Measurements from ENCODE around the gene OR2B2.

OR2B2 gene

DNA sequence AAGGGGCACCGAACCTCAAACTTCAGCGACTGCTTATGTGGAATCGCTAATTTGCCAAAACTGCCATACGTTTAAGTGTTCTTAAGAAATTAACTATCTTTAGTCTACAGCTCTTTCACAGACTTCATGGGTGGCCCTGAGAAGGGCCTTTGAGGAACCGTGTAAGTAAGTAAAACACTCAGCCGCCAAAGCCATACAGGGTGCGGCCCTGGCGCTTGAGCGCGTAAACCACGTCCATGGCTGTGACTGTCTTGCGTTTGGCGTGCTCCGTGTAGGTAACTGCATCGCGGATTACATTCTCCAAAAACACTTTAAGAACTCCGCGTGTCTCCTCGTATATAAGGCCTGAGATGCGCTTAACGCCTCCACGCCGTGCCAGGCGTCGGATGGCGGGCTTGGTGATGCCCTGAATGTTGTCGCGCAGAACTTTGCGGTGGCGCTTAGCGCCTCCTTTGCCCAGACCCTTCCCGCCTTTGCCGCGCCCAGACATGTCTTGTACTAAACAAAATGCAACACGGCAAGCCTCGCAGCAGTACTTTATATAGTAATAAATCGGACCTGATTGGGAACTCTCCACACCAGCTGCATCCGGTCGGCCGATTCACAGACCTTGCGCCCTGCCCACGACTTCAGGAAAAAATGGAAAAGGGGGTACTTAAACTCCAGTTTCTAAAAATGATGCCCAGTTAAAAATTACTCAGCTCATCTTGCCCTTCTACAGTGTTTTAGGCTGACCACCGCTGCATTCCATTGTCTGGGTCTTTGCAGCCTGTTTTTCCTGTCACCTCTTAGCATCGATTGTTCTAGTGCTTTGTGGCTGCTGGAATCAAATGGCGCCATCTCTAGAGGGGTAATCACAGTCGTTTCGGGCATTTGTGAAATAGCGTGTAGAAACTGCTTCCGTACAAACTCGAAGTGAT, 38.9 kb downstream of the OR2B2 start:
- H3K9ac ChIP-seq (ENCODE audit: low read depth, low read length) = peak overlapping the region; percentile 66
- H3K4me1 ChIP-seq (ENCODE audit: control insufficient read depth, insufficient read depth, low read length) = peaks cover 10% of the 10 kb centered on the region
- H3K9me3 ChIP-seq (ENCODE audit: control insufficient read depth, insufficient read depth, low read length) = no peaks in the 10 kb centered on the region
- H3K4me3 ChIP-seq (ENCODE audit: low read depth, low read length) = peak overlapping the region; percentile 81
- H3K36me3 ChIP-seq (ENCODE audit: control insufficient read depth, insufficient read depth, low read length) = no peaks in the 10 kb centered on the region
- H3K27me3 ChIP-seq (ENCODE audit: control insufficient read depth, insufficient read depth, low read length) = no peaks in the 10 kb centered on the region

DNA sequence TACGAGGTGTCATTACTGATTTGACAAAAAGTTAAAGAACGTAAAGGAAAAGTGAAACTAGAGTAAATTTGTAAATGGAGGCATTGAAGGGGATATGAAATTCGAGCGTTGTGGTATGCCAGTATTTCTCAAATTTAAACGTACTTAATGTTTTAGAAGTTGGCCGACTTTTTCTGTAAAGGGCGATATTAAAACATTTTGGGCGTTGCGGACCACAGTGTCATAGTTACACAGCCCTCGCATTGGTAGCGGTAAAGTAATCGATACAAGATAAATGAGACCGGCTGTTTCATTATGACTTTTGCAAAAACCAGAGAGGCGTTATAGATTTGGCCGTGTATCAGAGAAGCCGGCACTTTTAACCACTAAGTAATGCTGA, 39.6 kb downstream of the OR2B2 start:
- Histone ChIP-seq H3K9me3 (ENCODE audit: control insufficient read depth, insufficient read depth, low read length) (no peaks in the 10 kb centered on the region), H3K9ac (ENCODE audit: low read depth, low read length) (peak overlapping the region; percentile 66), H3K36me3 (ENCODE audit: control insufficient read depth, insufficient read depth, low read length) (no peaks in the 10 kb centered on the region), H3K4me3 (ENCODE audit: low read depth, low read length) (peak overlapping the region; percentile 81), H3K4me1 (ENCODE audit: control insufficient read depth, insufficient read depth, low read length) (peaks cover 16% of the 10 kb centered on the region), H3K27me3 (ENCODE audit: control insufficient read depth, insufficient read depth, low read length) (no peaks in the 10 kb centered on the region)

DNA sequence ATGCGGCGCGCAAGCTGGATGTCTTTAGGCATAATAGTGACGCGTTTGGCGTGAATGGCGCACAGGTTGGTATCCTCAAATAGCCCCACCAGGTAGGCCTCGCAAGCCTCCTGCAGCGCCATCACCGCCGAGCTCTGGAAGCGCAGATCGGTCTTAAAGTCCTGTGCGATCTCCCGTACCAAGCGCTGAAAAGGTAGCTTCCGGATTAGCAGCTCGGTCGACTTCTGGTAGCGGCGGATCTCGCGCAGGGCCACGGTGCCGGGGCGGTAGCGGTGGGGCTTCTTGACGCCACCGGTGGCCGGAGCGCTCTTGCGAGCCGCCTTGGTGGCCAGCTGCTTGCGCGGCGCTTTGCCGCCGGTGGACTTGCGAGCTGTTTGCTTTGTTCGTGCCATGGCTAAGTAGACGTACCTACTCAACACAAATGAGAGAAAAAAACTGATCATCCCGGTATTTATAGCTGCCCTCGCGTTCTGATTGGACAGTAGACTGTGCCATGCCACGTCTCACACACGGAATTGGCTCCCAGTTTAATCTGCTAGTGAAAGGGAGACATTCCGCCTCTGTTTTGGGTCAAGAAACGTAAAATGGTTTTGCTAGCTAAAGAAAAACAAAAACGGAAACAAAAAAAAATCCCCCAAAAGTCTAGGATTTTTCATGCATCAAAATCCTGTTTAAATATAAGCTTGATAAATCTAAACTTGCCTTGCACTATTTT, 40.1 kb downstream of the OR2B2 start:
- Histone ChIP-seq H3K4me1 (ENCODE audit: control insufficient read depth, insufficient read depth, low read length) (peaks cover 16% of the 10 kb centered on the region), H3K9ac (ENCODE audit: low read depth, low read length) (peak overlapping the region; percentile 90), H3K27me3 (ENCODE audit: control insufficient read depth, insufficient read depth, low read length) (no peaks in the 10 kb centered on the region), H3K9me3 (ENCODE audit: control insufficient read depth, insufficient read depth, low read length) (no peaks in the 10 kb centered on the region), H3K4me3 (ENCODE audit: low read depth, low read length) (peak overlapping the region; percentile 81), H3K36me3 (ENCODE audit: control insufficient read depth, insufficient read depth, low read length) (no peaks in the 10 kb centered on the region)

DNA sequence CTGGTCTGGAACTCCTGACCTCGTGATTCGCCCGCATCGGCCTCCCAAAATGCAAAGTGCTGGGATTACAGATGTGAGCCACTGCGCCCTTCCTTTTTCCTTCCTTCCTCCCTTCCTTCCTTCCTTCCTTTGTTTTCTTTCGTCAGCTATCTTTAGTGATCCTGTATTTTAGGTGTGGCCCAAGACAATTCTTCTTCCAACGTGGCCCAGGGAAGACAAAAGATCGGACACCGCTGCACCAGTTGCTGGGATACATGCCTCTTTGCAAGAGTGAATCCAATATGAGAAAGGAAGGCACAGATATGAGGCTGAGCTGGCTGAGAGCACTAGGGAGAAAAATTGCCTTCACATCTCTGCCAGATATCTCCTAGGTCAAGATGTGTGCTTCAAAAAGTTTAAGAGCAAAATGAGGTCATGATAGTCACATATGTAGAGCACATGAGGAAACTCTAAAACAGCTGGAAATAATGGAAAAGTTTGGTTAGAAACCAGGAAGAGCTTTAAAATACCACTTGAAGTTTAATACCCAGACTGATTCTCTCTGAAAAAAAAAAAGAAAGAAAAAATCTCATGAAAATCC, 41.8 kb downstream of the OR2B2 start:
- Histone ChIP-seq H3K36me3 (ENCODE audit: control insufficient read depth, insufficient read depth, low read length) (no peaks in the 10 kb centered on the region), H3K27me3 (ENCODE audit: control insufficient read depth, insufficient read depth, low read length) (no peaks in the 10 kb centered on the region), H3K9me3 (ENCODE audit: control insufficient read depth, insufficient read depth, low read length) (no peaks in the 10 kb centered on the region), H3K4me3 (ENCODE audit: low read depth, low read length) (no peak overlapping the region), H3K4me1 (ENCODE audit: control insufficient read depth, insufficient read depth, low read length) (peaks cover 16% of the 10 kb centered on the region), H3K9ac (ENCODE audit: low read depth, low read length) (peak overlapping the region; percentile 77)

DNA sequence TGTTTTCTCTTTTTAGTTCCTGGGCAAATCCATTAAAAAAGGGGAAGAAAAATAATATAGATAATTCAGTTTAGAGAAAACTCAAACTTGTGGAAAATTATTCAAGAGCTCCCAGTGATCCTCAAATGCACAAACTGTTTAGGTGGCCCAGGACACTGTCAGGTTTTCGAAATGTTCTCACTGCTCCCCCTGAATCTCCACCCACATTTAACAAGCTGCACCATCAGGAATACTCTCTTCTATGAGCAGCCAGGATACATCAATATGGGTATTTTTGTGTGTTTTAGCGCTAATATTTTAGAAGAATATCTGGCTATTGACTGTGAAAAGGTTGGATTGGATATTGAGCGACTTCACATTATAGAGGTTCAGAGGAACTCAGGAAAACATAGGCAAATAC, 43.9 kb downstream of the OR2B2 start:
- Histone ChIP-seq H3K4me1 (ENCODE audit: control insufficient read depth, insufficient read depth, low read length) (peaks cover 16% of the 10 kb centered on the region), H3K9ac (ENCODE audit: low read depth, low read length) (peak overlapping the region; percentile 99), H3K4me3 (ENCODE audit: low read depth, low read length) (no peak overlapping the region)

DNA sequence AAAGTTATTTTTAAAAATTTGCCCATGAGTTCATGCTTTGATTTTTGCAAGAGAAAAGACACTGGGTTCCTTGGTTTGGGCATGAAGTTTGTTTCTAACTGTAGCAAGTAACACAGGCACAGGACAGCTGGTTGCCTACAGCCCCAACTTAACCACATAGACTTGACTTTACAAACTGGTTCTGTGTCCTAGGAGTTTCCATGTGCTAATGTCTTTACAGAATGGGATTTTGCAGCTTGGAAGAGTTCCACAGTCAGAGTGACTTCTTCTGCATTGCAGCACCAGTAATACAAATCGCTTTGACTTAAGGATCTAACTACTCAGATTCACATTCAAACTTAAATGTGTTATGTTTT, 44.3 kb downstream of the OR2B2 start:
- H3K9ac ChIP-seq (ENCODE audit: low read depth, low read length) = peak overlapping the region; percentile 99
- no peaks in the 10 kb centered on the region for H3K36me3 ChIP-seq (ENCODE audit: control insufficient read depth, insufficient read depth, low read length)
- peak overlapping the region; percentile 89 for H3K4me3 ChIP-seq (ENCODE audit: low read depth, low read length)
- no peaks in the 10 kb centered on the region for H3K9me3 ChIP-seq (ENCODE audit: control insufficient read depth, insufficient read depth, low read length)
- H3K27me3 ChIP-seq (ENCODE audit: control insufficient read depth, insufficient read depth, low read length) = no peaks in the 10 kb centered on the region
- H3K4me1 ChIP-seq (ENCODE audit: control insufficient read depth, insufficient read depth, low read length) = peaks cover 16% of the 10 kb centered on the region

More for the DNA sequence above, 43.9 kb downstream of the OR2B2 start:
- no peaks in the 10 kb centered on the region for H3K27me3 ChIP-seq (ENCODE audit: control insufficient read depth, insufficient read depth, low read length)
- H3K36me3 ChIP-seq (ENCODE audit: control insufficient read depth, insufficient read depth, low read length) = no peaks in the 10 kb centered on the region
- no peaks in the 10 kb centered on the region for H3K9me3 ChIP-seq (ENCODE audit: control insufficient read depth, insufficient read depth, low read length)

DNA sequence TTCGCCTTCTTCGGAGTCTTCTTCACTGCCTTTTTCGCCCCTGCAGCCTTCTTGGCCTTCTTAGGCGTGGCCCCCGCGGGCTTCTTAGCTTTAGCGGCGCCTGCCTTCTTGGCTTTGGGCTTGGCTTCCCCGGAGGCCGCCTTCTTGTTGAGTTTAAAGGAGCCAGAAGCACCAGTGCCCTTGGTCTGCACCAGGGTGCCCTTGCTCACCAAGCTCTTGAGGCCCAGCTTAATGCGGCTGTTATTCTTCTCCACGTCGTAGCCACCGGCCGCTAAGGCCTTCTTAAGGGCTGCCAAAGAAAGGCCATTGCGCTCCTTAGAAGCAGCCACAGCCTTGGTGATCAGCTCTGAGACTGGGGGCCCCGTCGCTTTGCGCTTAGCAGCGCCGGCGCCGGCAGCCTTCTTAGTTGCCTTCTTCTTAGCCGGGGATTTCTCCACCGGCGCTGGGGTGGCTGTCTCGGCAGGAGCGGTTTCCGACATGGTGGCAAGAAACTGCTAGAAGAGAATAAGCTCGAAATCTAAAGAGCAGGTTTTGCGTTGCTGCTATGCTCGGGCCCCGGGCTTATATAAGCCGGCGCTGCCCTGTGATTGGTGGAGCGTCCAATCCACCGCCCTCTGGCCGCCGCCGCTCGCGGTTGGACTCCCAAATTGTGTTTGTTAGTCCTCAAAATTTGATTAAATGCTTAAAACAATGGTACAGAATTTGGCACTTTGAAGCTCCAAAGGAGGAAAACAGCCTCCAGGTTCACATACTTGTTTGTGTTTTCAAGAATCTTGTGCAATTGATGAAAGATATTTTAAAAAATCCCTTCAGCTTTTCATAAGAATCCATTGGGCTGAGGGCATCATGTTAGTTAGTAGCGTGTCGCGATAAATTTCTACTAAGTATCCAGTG, 44.9 kb downstream of the OR2B2 start:
- peak overlapping the region; percentile 99 for H3K9ac ChIP-seq (ENCODE audit: low read depth, low read length)
- no peaks in the 10 kb centered on the region for H3K9me3 ChIP-seq (ENCODE audit: control insufficient read depth, insufficient read depth, low read length)
- H3K27me3 ChIP-seq (ENCODE audit: control insufficient read depth, insufficient read depth, low read length) = no peaks in the 10 kb centered on the region
- H3K4me1 ChIP-seq (ENCODE audit: control insufficient read depth, insufficient read depth, low read length) = peaks cover 16% of the 10 kb centered on the region
- peak overlapping the region; percentile 89 for H3K4me3 ChIP-seq (ENCODE audit: low read depth, low read length)
- H3K36me3 ChIP-seq (ENCODE audit: control insufficient read depth, insufficient read depth, low read length) = no peaks in the 10 kb centered on the region

DNA sequence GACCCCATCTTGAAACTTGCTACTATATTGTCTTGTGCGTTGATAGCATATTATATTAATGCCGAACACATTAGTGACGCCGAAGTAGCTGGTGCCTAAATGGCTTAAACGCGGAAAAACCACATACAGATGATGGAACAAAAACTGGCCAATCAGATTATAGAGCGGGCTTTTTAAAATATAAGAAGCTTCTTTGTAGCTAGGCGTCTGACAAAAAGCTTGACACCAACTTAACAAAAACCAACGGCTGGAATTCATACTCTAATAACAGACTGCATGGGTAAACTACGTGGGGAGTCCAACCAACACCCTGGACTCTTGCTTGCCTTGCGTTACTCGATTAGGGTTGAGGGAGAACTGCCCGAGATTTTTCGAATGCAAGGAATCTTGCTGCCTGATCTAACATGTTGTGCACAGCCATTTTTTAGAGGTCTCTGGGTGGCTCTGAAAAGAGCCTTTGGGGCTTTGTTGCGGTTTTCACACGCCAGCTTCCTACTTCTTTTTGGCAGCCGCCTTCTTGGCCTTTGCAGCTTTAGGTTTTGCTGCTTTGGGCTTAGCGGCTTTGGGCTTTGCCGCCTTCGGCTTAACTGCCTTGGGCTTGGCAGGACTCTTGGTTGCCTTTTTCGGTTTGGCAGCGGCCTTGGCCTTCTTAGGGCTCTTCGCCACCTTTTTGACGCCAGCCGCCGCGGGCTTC, 45.7 kb downstream of the OR2B2 start:
- H3K36me3 ChIP-seq (ENCODE audit: control insufficient read depth, insufficient read depth, low read length) = no peaks in the 10 kb centered on the region
- H3K27me3 ChIP-seq (ENCODE audit: control insufficient read depth, insufficient read depth, low read length) = no peaks in the 10 kb centered on the region
- no peaks in the 10 kb centered on the region for H3K9me3 ChIP-seq (ENCODE audit: control insufficient read depth, insufficient read depth, low read length)
- peak overlapping the region; percentile 89 for H3K4me3 ChIP-seq (ENCODE audit: low read depth, low read length)
- peak overlapping the region; percentile 99 for H3K9ac ChIP-seq (ENCODE audit: low read depth, low read length)
- H3K4me1 ChIP-seq (ENCODE audit: control insufficient read depth, insufficient read depth, low read length) = peaks cover 16% of the 10 kb centered on the region

DNA sequence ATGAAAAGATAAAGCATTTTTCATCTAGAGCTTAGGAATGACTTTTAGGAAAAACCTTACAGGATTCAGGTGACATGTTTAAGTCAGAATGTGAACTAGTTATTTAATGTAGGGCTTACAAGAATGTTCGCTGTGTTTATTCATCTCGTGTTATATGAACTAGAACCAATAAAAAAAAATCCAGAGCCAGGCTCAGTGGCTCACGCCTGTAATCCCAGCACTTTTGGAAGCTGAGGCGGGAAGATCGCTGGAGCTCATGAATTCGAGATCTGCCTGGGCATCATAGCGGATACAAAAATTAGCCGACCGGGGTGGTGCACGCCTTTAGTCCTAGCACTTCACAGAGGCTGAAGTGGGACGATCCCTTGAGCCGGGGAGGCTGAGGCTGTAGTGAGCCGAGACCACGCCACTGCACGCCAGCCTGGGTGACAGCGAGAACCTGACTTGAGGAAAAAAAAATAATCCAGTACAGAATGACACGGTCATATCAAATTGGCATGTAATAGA, 46.3 kb downstream of the OR2B2 start:
- no peaks in the 10 kb centered on the region for H3K9me3 ChIP-seq (ENCODE audit: control insufficient read depth, insufficient read depth, low read length)
- H3K9ac ChIP-seq (ENCODE audit: low read depth, low read length) = peak overlapping the region; percentile 99
- H3K27me3 ChIP-seq (ENCODE audit: control insufficient read depth, insufficient read depth, low read length) = no peaks in the 10 kb centered on the region
- H3K36me3 ChIP-seq (ENCODE audit: control insufficient read depth, insufficient read depth, low read length) = no peaks in the 10 kb centered on the region
- peaks cover 13% of the 10 kb centered on the region for H3K4me1 ChIP-seq (ENCODE audit: control insufficient read depth, insufficient read depth, low read length)
- peak overlapping the region; percentile 89 for H3K4me3 ChIP-seq (ENCODE audit: low read depth, low read length)

DNA sequence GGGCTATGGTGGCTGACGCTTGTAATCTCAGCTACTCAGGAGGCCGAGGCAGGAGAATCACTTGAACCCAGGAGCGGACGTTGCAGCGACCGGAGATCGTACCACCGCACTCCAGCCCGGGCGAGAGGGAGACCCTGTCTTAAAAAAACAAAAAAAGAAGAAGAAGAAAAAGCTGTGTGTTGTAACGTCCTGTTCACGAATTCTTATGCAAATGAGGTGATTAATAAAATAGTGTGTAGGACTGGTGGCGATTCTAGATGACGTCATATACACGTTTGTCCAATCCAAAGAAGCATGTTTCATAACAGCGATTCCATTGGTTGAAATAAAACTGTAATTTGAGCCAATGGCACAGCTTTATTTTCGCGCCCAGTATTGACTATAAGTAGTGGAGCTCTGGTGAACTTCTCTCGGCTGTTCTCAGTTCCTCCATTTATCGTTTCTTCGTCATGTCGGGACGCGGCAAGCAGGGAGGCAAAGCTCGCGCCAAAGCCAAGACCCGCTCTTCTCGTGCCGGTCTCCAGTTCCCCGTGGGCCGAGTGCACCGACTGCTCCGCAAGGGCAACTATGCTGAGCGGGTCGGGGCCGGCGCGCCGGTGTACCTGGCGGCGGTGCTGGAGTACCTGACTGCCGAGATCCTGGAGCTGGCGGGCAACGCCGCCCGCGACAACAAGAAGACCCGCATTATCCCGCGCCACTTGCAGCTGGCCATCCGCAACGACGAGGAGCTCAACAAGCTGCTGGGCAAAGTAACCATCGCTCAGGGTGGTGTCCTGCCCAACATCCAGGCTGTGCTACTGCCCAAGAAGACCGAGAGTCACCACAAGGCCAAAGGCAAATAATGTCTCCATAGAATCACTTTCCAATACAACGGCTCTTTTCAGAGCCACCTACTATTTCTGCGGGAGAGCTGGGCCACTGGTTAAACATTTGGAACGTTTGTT, 47.0 kb downstream of the OR2B2 start:
- peak overlapping the region; percentile 99 for H3K9ac ChIP-seq (ENCODE audit: low read depth, low read length)
- H3K36me3 ChIP-seq (ENCODE audit: control insufficient read depth, insufficient read depth, low read length) = no peaks in the 10 kb centered on the region
- no peaks in the 10 kb centered on the region for H3K27me3 ChIP-seq (ENCODE audit: control insufficient read depth, insufficient read depth, low read length)
- H3K9me3 ChIP-seq (ENCODE audit: control insufficient read depth, insufficient read depth, low read length) = no peaks in the 10 kb centered on the region
- H3K4me1 ChIP-seq (ENCODE audit: control insufficient read depth, insufficient read depth, low read length) = peaks cover 6% of the 10 kb centered on the region
- H3K4me3 ChIP-seq (ENCODE audit: low read depth, low read length) = peak overlapping the region; percentile 89
